OCI-LY1 (cell line): ENCODE data around the gene FAIM2.

Experiments
- EZH2 ChIP-seq: fragments of 200-600 bp; sonication (generic), shearing (Covaris generic); IDR thresholded peaks from 2 replicates; pipeline ENCODE4 v1.8.0; 2017; ENCODE audit warnings: borderline replicate concordance, mixed run types, mild to moderate bottlenecking, antibody characterized with exemption, low read length, moderate library complexity, mixed read lengths
- TF ChIP-seq, protein P1 (sequence below): fragments of 200-600 bp; sonication (generic), shearing (Covaris generic); IDR thresholded peaks from 2 replicates; pipeline ENCODE4 v1.5.1; 2017; ENCODE audit warnings: mild to moderate bottlenecking, antibody characterized with exemption, low read length, moderate library complexity, mixed read lengths

DNA sequence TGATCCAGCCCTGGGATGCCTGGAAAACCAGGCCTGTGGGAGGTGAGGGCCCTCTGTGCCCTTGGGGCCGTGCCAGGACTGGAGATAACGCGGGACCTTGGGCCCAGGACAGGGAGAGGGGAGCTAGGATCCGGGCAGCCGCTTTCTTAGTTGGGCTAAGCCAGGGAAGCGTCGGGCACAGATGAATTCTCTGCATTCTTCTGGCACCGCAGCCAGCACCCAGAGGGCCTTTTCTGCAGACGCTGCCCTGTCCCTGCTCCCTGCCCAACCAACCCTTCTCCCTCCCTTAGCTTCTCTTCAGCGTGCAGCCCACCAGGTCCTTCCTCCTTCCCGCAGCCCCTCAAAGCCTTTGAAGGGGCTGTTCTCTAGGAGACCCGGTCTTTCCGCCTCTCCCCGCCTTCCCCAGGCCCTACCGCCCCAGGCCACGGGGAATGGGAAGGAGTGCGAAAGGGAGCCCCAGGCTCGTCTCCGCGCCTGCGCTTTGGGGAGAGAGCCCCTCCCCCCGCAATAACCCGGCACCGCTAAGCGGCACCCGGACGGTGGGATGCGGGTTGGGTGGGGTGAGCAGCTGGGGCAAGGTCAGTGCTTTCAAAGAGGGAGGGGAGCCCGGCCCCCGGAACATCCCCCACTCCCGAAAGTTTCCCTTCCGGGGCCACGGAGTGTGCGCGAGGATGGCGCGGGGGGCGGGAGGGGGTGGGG is 76.2 kb downstream of the FAIM2 start:
- TF ChIP-seq, protein P1, sequence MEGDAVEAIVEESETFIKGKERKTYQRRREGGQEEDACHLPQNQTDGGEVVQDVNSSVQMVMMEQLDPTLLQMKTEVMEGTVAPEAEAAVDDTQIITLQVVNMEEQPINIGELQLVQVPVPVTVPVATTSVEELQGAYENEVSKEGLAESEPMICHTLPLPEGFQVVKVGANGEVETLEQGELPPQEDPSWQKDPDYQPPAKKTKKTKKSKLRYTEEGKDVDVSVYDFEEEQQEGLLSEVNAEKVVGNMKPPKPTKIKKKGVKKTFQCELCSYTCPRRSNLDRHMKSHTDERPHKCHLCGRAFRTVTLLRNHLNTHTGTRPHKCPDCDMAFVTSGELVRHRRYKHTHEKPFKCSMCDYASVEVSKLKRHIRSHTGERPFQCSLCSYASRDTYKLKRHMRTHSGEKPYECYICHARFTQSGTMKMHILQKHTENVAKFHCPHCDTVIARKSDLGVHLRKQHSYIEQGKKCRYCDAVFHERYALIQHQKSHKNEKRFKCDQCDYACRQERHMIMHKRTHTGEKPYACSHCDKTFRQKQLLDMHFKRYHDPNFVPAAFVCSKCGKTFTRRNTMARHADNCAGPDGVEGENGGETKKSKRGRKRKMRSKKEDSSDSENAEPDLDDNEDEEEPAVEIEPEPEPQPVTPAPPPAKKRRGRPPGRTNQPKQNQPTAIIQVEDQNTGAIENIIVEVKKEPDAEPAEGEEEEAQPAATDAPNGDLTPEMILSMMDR, result no peak
- TF ChIP-seq EZH2, result no peak
